Thoracic aorta (tissue), 2 donors: ENCODE results near the gene TFDP1. TPM values are rescaled to one million over a fixed set of nuclear protein-coding genes. Genes with fewer than 3 reads are reported as not detected.
"Not testable (repeated sequence)": the region's sequence is repeated elsewhere in the genome, so short reads cannot be mapped to it uniquely, and the experiment has no call there.

Source experiments
- ATAC-seq: fragments of 150-250 bp; one replicate; pipeline ENCODE4 v1.8.0; 2017; ENCODE audit warnings: low read depth; ENCODE audit not compliant: insufficient number of reproducible peaks, low FRiP score
- DNase-seq: peaks from one replicate; pipeline ENCODE4 v3.0.0-alpha.2; 2020; ENCODE audit warnings: low spot score
- H3K27ac ChIP-seq, 2 donors: fragments of 200-600 bp; sonication (generic); 1 replicate in 1 of 2; 2 replicates in 1 of 2; pipeline ENCODE4 v1.5.1; 2016; ENCODE audit warnings: mild to moderate bottlenecking in 2 of 2, moderate library complexity in 2 of 2
- H3K27me3 ChIP-seq: fragments of 200-600 bp; sonication (generic); replicated peaks from 2 replicates; pipeline ENCODE4 v1.6.0; 2016; ENCODE audit warnings: mild to moderate bottlenecking; ENCODE audit not compliant: insufficient read depth
- H3K36me3 ChIP-seq: fragments of 200-600 bp; sonication (generic); one replicate; pipeline ENCODE4 v1.5.1; 2016
- H3K4me1 ChIP-seq, 2 donors: fragments of 200-600 bp; sonication (generic); 1 replicate in 1 of 2; 2 replicates in 1 of 2; pipeline versions ENCODE4 v1.5.1 to v1.6.0; 2016; ENCODE audit warnings: low read depth in 2 of 2, mild to moderate bottlenecking in 1 of 2; ENCODE audit not compliant: control insufficient read depth in 1 of 2
- H3K4me3 ChIP-seq: fragments of 200-600 bp; sonication (generic); 2 replicates; pipeline ENCODE4 v1.5.1; 2016; ENCODE audit warnings: mild to moderate bottlenecking
- H3K9me3 ChIP-seq: fragments of 200-600 bp; sonication (generic); 2 replicates; pipeline ENCODE4 v1.5.1; 2016
- total RNA-seq, 2 donors: library from RNA; depleted of rRNA; stranded (reverse); fragments of >200 nt; gene quantifications; one replicate each; pipeline versions ENCODE4 v1.1.0 to v1.2.3, GENCODE V29; 2016
- TF ChIP-seq, protein P1 (sequence below): fragments of 200-600 bp; sonication (generic); IDR thresholded peaks from one replicate; pipeline ENCODE4 v1.5.1; 2019; ENCODE audit warnings: antibody characterized with exemption

Gene TFDP1
- total RNA-seq, 2 donors from 2014 or later: 39.3 to 49.3 TPM

GRCh38 chr13:113624235-113624587 is 39.7 kb downstream of the TFDP1 start:
- no peak overlapping the region for H3K27ac ChIP-seq
- no peaks in the 10 kb centered on the region for H3K9me3 ChIP-seq
- no peak overlapping the region for H3K4me3 ChIP-seq
- no peaks in the 10 kb centered on the region for H3K27me3 ChIP-seq
- ATAC-seq (no peak), DNase-seq (no peak)
- H3K36me3 ChIP-seq: no peaks in the 10 kb centered on the region
- TF ChIP-seq, protein P1, sequence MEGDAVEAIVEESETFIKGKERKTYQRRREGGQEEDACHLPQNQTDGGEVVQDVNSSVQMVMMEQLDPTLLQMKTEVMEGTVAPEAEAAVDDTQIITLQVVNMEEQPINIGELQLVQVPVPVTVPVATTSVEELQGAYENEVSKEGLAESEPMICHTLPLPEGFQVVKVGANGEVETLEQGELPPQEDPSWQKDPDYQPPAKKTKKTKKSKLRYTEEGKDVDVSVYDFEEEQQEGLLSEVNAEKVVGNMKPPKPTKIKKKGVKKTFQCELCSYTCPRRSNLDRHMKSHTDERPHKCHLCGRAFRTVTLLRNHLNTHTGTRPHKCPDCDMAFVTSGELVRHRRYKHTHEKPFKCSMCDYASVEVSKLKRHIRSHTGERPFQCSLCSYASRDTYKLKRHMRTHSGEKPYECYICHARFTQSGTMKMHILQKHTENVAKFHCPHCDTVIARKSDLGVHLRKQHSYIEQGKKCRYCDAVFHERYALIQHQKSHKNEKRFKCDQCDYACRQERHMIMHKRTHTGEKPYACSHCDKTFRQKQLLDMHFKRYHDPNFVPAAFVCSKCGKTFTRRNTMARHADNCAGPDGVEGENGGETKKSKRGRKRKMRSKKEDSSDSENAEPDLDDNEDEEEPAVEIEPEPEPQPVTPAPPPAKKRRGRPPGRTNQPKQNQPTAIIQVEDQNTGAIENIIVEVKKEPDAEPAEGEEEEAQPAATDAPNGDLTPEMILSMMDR: no peak
- H3K4me1 ChIP-seq: peaks cover 0 to 4% of the 10 kb centered on the region in 2 donors

GRCh38 chr13:113624640-113625304 is 40.2 kb downstream of the TFDP1 start:
- not testable (repeated sequence) for H3K27ac ChIP-seq, H3K27me3 ChIP-seq, DNase-seq, H3K4me1 ChIP-seq, H3K36me3 ChIP-seq, ATAC-seq, H3K9me3 ChIP-seq, H3K4me3 ChIP-seq

- no peaks in the 10 kb centered on the region for H3K9me3 ChIP-seq
- TF ChIP-seq, protein P1: no peak
- H3K4me1 ChIP-seq: peaks cover 0 to 4% of the 10 kb centered on the region in 2 donors
- DNase-seq (no peak), ATAC-seq (no peak)
- no peaks in the 10 kb centered on the region for H3K27me3 ChIP-seq
- no peak overlapping the region for H3K27ac ChIP-seq
- H3K36me3 ChIP-seq: no peaks in the 10 kb centered on the region
- H3K4me3 ChIP-seq: no peak overlapping the region
These were observed 41.6 kb downstream of the TFDP1 start for GRCh38 chr13:113625965-113626721.

DNA sequence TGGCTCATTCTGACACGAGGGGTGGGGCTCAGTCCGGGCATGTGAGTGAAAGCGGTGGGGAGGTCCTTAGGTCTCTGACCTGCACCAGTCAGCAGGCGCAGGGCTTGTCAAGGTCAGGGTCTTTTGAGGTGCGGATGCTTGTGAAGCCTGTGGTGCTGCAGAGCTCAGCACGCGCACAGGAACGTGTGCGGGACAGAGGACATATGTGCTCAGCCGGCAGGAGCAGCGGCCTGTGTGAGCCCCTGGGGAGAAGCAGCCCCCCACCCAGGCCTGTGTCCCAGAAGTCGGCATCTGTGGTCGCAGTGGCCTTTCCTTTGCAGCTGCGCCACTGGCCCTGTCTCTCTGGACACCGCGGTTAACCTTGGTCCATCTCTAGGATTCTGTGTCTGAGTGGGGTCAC is 42.6 kb downstream of the TFDP1 start:
- Histone ChIP-seq H3K9me3 (no peaks in the 10 kb centered on the region), H3K36me3 (peaks cover 1% of the 10 kb centered on the region), H3K4me3 (no peak overlapping the region), H3K4me1 (peaks cover 0 to 4% of the 10 kb centered on the region in 2 donors), H3K27me3 (no peaks in the 10 kb centered on the region), H3K27ac (no peak overlapping the region)
- TF ChIP-seq, protein P1: no peak
- ATAC-seq (no peak), DNase-seq (no peak)

- DNase-seq (no peak), ATAC-seq (no peak)
- Histone ChIP-seq H3K9me3 (no peaks in the 10 kb centered on the region), H3K4me3 (no peak overlapping the region), H3K27ac (no peak overlapping the region), H3K36me3 (peaks cover 3% of the 10 kb centered on the region), H3K27me3 (no peaks in the 10 kb centered on the region), H3K4me1 (peaks cover 0 to 4% of the 10 kb centered on the region in 2 donors)
- TF ChIP-seq, protein P1: no peak
These were observed 44.0 kb downstream of the TFDP1 start for GRCh38 chr13:113628291-113629270.
